Activated CD4-positive, alpha-beta T cell treated with anti-CD3 and anti-CD28 coated beads, Interleukin-2, Interleukin-4, amounts not matched to agents 100 ng/mL and 50 ng/mL, durations not matched to agents 16 hours and 8 hours (primary cell): ENCODE results near the gene CTXND1.

ENCODE experiments used
- DNase-seq: peaks from one replicate; pipeline ENCODE4 v3.0.0-alpha.2; 2020; ENCODE audit warnings: low spot score

Gene CTXND1

DNA sequence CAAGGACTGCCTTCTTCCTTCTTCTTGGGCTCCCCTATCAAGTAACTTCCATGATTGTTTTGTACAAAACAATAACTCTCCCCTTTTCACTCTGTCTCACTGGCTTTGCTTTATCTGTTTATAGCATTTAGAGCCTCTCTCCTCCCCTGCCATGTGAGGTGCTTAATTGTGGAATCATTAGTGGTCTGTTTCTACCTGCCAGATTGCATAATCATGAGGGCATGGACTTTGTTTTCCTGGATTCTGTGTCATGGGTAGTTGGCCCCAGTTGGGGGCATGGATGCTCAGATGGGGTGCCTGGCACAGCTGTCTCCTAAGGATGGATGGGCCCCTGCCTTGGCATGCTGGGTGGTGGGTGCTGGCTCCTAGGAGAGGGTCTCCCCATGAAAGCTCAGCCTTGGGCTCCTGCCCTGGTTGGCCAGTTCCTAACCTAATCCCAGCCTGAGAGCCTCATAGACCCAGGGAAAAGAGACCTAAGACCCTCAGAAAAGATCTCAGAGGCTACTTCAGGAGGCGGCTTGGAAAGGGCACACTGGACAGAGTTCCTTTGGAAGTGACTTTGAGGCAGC, 8.0 kb upstream of the CTXND1 start:
- DNase-seq, result no peak

DNA sequence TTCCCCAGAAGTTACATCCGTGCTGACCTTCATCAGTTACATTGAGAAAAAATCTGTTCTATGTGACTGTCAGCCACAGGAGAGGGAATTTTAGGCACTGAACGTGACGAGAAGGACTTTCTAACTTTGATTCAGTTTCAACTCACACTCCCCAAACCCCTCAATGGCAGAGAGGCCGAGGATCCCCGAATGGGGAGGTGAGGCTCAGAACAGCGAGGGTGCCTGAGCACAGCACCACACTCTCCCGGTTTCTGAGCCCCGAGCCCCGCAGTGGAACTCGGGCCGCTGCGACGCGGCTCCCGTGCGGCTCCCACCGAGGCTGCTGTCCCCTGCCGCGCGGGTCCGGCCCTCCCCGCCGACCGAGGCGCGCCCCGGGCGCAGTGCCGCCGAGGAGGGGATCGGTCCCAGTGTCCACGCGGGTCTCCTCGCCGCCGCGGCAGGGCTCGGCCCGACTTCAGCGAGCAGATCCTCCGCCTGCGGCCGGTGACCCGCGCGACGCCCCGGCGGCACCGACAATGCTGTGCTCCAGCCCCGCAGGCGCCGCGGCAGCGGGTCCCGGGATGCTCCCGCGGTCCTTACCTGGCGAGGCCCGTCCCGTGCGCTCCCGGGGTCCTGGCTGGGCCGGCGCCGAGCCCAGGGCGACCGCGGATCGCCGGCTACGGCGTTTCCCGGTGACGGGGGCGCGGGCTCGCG, 439 bp downstream of the CTXND1 start:
- no peak for DNase-seq

DNA sequence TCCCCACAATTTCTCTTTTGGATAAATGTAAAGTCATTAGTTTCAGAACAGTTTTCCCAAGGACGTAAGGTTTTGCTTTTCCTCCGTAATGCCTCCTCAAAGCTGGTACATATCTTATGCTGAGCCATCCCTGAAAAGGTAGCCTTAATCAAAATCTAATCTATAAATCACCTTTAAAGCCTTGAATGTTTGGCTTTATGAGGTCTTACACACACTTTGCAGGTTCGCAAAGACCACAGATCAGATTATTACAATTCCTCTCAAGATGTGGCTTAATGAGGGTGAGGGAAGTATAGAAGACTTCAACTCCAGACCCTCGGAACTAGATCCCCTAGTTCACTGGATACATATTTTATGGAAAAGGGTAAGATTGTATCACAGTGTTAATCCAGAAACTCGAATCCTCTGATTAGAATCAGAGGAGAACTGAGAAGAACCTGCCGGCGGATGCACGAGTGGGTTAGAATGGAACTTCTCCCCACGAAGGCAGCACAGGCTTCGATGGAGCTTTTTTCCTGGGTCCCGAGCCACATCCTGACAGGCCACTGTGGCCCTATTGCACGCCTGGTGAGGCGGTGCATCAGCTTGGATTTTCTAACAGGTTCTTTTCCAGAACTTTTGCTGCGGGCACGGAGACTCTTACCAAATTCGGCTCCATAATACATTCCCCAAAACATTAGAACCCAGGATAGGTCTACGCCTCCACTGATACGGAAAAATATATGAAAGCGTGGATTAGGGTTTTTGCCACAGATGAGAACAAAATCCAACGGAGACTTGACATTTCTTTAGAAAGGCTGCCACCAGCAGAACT, 1.2 kb downstream of the CTXND1 start:
- no peak for DNase-seq

DNA sequence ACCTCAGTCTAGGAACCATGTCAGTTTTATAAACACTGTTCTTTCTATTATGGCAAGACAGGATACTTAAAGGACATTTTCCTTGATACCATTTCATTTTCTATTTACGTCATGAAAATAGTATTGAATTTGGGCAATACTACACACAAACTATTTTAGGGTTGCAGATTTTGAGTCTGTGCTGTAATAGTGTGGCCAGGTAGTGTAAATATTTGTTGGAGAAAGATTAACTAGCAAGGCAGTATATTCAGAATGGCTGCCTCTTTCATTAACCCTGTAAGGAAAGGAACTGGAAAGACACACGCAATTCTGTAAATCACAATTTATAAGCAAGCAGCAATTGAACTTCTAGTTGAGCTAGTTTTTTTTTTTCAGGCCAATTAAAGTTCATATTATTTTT, 2.0 kb downstream of the CTXND1 start:
- no peak for DNase-seq

DNA sequence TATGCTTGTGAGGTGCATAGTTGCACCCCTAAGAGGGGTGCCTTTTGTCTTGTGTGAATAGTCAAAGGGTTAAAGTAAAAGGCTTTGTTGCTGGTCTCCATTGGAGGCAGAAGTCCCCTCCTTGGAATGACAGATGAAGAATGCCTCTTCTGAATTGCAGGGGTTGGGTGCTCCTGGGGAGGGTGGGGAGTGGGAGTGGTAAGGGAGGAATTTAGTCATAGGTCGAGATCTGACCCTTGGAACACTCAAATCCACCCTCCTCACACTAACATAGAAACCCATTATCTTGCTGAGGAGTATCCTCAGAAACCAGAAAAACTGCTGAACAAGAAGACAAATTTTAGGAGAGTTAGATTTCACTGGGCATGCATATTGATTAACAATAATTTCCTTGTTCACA, 4.7 kb downstream of the CTXND1 start:
- DNase-seq, result no peak

DNA sequence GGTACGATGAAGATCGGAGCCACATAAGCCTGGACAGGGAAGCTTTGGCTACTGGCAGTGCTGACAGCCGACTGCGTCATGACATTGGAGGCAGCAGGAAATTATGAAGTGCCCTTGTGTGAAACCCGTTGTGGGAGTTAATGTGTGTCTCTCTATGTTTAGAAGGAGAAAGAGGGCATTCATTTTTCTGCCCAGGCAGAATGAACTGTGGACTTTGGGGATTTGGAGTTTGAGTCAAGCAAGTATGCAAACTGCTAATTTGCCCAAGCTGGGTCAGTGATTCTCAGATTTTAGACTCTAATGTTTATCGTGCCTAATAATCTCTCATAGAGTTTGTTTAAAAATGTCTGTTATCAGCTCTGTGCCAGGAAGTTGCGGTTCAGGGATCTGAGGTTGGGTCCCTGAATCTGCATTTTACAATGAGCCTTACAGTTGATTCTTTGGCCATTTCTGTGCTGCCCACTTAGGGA, 5.6 kb downstream of the CTXND1 start:
- DNase-seq, result no peak

DNA sequence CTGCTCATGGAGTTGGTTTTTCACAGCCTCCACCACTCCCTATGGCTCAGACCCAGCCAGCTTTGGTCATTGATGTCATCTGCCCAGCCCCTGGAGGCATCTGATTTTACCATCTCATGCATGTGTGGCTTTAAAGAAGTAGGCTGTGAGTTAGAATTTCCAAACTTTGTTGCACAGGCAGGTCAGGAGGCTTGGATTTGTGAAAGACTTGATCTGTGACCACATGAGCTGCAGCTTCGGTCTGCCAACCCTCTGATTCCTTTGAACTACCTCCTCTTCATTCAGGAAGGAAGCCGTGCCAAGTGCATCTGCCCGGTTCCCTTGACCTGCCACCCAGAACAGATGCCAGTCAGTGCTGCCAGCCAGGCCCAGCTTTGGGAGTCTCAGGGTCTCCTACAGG, 9.2 kb downstream of the CTXND1 start:
- DNase-seq, result no peak

DNA sequence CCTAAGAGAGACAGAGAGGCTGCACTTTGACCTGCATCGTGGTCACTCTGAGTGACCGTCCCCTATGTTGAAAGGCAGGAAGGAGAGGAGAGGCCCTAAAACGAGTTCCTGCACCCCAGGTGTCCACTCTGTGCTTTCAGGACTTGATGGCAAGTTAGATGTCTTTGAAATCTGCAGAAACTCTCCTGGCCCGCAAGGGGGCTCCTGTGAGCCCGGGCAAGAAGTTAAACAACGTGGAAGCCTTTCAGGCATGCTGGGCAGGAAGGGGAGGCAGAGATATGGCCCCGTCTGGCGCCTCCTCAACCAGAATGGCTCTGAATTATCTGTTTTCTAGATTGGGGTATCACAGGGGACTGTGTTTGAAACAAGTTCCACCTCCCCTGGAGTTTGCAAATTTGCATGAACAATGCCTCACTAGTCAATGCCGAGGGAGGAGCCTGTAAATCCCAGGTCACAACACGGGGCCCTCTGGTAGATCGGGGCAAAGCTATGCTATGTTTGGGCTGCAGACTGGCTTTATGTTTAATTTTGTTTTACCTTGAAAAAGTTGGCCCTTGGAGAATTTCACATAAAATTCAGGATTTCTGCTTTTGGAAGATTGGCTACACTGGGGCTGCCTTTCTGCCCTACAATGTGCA, 9.8 kb downstream of the CTXND1 start:
- peak; percentile 35 for DNase-seq

DNA sequence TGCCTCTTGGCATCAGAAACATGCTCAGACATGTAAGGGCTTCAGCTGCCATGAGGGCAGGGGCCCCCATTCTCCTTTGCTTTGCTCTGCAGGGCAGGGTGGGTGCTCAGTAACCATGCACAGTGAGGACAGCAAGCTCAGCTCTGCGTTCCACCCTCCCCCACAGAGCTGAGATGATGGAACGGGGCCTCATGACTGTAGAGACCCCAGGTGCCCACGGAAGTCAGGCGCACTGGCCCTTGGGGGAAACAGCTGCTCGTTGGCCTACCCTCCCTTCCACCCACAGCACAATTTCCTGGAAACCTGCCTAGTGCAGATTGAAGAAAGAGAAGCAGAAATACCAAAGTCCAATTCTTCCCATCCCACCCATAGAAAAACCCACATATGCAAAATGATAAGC, 10.5 kb downstream of the CTXND1 start:
- DNase-seq, result no peak

DNA sequence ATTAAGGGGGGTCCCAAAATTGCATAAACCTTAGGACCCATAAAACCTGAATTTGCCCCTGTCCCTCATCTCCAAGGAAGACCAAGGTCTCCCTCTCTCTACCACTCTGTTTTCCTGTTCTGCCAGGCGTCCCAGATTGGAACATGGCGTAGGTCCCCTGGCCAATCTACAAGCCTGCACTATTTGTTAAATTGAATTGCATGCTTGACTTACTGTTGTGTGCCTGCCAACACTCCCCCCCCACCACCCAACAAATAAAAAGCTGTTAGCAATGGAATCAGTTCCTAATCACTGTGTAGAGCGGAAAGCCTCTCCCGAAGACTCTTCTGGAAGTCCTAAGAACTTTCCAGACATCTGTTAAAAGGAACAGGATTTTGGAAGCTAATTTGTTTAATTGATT, 11.7 kb downstream of the CTXND1 start:
- DNase-seq, result no peak

DNA sequence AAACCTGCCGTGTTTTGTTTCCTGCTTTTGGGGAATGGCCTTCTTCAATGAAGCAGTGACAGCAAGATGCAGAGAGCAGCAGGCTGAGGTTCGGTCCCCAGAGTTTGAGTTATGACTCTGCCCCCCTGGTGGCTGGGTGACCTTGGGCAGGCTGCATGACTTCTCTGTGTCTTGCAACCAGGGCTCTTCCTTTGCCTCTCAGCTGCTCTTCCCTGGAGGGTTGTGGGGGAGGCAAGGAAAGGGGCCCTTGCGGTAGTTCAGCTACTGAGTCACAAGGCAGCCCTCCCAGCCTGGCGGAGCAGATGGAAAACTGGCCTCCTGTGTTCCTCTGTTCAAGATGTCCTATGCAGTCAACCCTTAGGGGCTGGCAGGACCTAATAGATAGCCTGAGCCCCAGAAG, 17.1 kb downstream of the CTXND1 start:
- DNase-seq, result peak; percentile 31

DNA sequence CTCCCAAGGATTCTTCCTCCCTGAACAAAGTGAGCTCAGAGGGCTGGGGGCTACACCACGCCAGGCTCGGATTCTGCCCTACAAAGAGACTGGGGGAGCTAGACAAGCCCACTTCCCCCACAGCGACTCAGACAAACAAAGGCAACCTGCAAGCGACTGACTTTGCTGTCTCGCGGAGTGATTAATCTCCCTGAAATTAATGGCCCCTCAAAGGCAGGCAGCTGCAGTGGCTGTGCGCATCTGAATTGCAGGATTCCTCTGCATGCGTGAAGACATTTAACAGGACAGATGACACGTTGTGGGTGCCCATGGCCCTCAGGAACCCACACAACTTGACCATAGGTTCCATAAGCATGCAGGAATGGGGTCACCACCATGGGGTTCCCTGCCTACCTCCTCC, 18.4 kb downstream of the CTXND1 start:
- no peak for DNase-seq

DNA sequence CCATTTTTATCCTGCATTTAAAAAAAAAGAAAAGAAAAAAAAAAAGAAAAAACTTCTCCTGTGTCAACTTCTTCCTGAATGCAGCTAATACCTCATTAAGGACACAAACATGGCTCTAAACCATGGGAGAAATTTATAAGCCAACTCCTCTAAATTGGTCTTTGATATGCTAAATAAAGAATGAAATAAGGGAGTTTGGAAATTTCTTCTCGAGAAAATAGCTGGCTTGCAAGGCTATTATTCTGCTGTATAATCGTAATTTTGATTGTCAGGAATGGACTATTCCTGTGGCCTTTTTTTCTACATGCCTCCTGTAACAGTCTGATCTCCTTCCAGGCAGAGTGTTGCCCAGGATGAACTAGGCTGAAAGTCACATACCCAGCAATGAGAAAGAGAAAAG, 20.6 kb downstream of the CTXND1 start:
- no peak for DNase-seq

DNA sequence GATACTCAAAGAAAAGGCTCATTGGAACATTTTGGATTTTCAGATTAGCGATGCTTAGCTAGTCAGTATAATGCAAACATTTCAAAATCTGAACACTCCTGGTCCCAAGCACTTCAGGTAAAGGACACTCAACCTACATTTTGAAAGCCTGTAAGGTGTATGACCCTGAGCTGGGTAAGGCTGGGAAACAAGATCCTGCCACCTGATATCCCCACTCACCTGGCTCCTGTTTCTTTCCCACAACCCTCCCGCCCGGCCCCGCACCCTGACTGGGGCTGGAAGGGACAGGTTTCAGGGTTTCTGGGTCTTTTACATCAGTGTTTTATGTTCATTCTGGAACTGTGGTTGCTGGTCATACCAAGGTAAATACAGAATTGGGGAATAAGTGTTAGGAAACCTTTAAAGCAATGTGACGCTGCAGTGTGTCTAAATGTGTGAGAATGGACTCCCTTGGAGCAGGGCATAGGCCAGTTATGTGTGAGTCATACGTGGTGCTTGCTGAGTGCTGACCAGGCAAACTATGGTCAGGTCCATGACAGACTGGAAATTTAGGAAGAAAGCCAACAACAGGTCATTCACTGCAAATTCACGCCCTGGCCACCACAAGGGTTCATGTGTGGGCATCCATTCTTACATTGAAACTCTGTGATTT, 22.9 kb downstream of the CTXND1 start:
- DNase-seq, result no peak

DNA sequence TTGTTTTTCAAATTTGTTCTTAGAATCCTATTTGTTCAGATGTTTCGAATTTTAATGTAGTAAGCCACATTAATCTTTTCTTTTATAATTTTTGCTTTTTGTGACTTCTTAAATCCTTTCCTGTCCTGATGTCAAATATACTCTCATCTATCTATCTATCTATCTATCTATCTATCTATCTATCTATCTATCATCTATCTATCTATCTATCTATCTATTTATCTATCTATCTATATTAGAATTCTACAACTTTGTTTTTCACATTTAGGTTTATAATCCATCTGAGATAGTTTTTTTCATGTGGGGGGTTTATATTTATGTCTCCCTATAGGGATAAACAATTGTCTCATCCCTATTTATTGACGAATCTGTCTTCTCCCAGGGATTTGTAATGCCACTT, 32.1 kb downstream of the CTXND1 start:
- no peak for DNase-seq

DNA sequence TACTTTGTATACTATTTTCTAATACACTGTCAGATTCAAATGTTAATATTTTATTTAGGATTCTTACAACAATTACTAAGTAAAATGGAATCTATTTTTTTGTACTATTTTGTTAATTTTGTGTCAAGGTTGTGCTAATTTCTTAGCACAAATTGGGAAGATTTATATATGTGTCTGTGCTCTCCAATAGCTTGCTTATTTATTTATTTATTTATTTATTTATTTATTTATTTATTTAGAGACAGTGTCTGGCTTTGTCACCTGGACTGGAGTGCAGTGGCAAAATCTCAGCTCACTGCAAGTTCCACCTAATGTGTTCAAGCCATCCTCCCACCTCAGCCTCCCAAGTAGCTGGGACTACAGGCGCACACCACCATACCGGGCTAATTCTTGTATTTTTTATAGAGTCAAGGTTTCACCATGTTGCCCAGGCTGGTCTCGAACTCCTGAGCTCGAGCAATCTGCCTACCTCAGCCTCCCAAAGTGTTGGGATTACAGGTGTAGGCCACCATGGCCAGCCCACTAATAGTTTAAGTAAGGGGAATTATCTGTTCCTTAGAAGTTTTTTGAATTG, 34.6 kb downstream of the CTXND1 start:
- no peak for DNase-seq

DNA sequence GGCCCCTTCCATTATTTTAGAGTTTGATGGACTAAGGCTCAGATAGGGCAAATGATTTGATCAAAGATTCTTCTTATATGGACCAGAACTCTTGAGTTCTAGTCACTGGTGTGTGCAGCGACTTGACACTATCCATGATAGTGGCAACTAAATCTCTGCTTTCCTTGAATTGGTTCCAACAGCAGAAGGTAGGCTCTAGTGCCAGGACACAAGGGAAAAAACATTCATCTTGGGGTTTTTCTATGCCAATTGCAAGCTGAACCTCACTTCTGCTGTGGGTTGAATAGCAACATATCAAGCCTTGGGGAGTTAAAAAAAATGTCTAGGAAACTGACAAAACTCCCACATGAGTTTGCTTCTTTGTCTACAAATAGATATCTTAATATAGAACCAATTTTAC, 35.1 kb downstream of the CTXND1 start:
- DNase-seq, result no peak

DNA sequence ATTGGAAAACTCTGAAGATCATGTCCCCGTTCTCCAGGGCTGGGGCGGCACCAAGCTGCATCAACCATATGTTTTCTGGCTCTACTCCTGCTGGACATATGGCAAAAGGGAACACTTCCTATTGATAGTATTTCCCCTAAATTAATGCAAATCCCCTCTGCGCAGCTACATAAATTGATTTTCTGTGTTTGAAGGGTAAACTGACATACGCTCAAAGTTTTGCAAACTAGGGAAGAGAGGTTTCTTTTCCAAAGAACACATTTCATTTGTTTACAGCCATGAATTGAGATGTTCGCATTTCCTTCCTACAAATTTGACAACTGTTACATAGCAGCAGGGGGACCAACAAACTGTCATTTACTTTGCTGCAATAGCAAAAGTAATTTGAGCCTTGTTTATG, 35.9 kb downstream of the CTXND1 start:
- DNase-seq, result no peak

DNA sequence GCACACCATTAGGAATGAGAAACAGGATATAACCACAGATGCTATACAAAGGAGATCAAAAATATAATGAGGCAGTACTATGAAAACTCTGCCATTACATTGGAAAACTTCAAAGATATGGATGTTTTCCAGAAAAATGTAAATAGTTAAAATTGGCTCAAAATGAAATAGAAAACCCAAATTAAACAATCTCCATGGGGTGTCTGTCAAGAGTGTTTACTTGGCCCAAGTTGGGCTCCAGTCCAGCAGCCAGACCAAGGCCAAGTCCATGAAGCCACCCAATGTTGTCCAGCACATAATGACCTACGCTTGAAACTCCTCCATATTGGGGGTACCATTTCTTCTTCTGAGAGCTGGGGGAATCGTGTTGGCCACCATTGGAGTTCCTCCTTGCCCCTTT, 37.1 kb downstream of the CTXND1 start:
- DNase-seq, result no peak

DNA sequence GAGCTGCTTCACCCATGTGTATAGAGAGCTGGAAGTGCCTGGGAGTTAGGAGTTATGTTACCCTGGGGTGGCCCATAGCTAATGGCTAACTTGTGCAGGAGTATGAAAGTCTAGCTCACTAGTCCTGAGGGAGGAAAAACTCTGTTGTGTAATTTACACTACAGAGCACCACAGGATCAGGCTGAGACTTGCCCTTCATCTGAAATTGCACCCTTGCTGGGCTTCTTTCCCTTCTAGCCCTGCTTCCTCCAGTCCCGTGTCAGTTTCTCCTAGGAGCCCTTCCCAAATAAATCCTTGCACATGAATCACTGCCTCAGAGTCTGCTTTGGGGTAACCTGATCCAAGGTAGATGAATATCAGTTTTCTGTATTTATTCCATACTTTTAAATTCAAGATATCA, 40.0 kb downstream of the CTXND1 start:
- no peak for DNase-seq

DNA sequence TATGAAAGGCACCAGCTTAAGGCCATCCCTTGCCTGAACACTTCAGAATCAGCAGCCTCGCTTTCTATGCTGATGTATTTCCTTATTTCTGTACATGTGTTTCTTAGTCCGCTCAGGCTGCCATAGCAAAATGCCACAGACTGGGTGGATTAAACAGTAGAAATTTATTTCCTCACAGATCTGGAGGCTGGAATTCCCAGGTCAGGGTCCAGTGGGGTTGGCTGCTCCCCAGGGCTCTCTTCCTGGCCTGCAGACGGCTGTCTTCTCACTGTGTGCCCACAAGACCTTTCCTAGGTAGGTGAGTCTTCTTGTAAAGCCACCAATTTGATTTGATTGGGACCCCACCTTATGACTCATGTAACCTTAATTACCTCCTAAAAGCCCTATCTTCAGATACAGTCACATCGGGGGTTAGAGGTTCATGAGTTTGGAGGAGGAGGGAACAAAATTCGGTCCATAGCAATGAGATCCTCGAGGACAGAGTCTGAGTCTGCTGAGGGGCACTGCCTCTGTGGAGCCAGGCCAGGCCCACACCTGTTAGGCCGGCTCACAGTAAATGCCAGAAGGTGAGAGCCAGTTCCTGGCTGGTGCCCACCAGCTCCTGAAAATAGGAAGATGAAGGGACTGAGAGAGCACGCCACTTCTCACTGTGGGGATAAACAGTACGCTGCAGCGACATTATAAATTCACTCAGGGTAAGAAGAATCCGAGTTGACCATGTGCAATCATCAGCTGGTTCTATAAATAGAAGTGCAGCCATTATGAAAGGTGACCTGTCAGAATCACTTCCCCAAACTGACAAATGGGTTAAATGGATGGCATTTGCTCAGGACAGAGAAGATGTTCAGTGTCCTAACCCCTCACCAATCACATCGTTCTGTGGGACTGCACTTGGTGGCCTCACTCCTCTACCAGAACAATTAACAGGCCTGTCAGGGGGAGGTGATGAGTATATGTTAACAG, 41.1 kb downstream of the CTXND1 start:
- no peak for DNase-seq
